Measurements from ENCODE around the gene HCN2. TPM values are rescaled to one million over a fixed set of nuclear protein-coding genes. Genes with fewer than 3 reads are reported as not detected.

The HCN2 gene
- total RNA-seq, 1 donor from 2014 or later, result not detected

GRCh38 chr19:662962-663681 lies 73.4 kb downstream of the HCN2 start, which contains the start of gene RNF126:
Gene RNF126, minus strand, starts transcription at chr19:663214. Its CDS starts 93 bp downstream, at chr19:663121.
- no peak for DNase-seq (ENCODE audit: low read depth)
- H3K4me3 ChIP-seq (ENCODE audit: low read depth, low read length), result peak within 1 kb of the TSS; percentile 93
- no peak for TF ChIP-seq CTCF (conservative IDR thresholded peaks at IDR 0.05; ENCODE audit: low read depth, low read length)

GRCh38 chr19:663682-664117 lies 74.0 kb downstream of the HCN2 start:
- DNase-seq (ENCODE audit: low read depth), result no peak

GRCh38 chr19:664913-665443 lies 75.3 kb downstream of the HCN2 start:
- peak; percentile 88 for TF ChIP-seq CTCF (conservative IDR thresholded peaks at IDR 0.05; ENCODE audit: low read depth, low read length)
- H3K4me3 ChIP-seq (ENCODE audit: low read depth, low read length), result peak overlapping the region; percentile 23

More at GRCh38 chr19:663682-664117, 74.0 kb downstream of the HCN2 start:
- H3K4me3 ChIP-seq (ENCODE audit: low read depth, low read length), result peak overlapping the region; percentile 93
- no peak for TF ChIP-seq CTCF (conservative IDR thresholded peaks at IDR 0.05; ENCODE audit: low read depth, low read length)

More at GRCh38 chr19:664913-665443, 75.3 kb downstream of the HCN2 start:
- no peak for DNase-seq (ENCODE audit: low read depth)

Other genes starting within 250 kb of the HCN2 start
- gene MIER2, start 245.1 kb upstream of the HCN2 start, total RNA-seq, result 12.0 and 21.3 TPM in 2 replicates
- gene C2CD4C, start 180.7 kb upstream of the HCN2 start, total RNA-seq, result 0.12 TPM in 1 of 2 replicates, not detected in the other
- 0.07 and 2.1 TPM in 2 replicates for gene SHC2, start 128.8 kb upstream of the HCN2 start, total RNA-seq
- gene MADCAM1, start 93.4 kb upstream of the HCN2 start, total RNA-seq, result 0.17 TPM in 1 of 2 replicates, not detected in the other
- gene TPGS1, start 82.4 kb upstream of the HCN2 start, total RNA-seq, result 56.4 and 78.1 TPM in 2 replicates
- 142 and 265 TPM in 2 replicates for gene CDC34, start 58.1 kb upstream of the HCN2 start, total RNA-seq
- gene GZMM, start 45.8 kb upstream of the HCN2 start, total RNA-seq, result not detected in 2 replicates
- 705 and 835 TPM in 2 replicates for gene BSG, start 17.3 kb upstream of the HCN2 start, total RNA-seq
- gene POLRMT, start 43.7 kb downstream of the HCN2 start, total RNA-seq, result 37.9 and 60.0 TPM in 2 replicates
- gene FGF22, start 50.0 kb downstream of the HCN2 start, total RNA-seq, result 0.29 TPM in 1 of 2 replicates, not detected in the other
- 102 and 161 TPM in 2 replicates for gene RNF126, start 73.3 kb downstream of the HCN2 start, total RNA-seq
- gene FSTL3, start 86.5 kb downstream of the HCN2 start, total RNA-seq, result 199 and 483 TPM in 2 replicates
- gene PRSS57, start 105.6 kb downstream of the HCN2 start, total RNA-seq, result not detected in 2 replicates
- 3.2 and 17.1 TPM in 2 replicates for gene PALM, start 119.1 kb downstream of the HCN2 start, total RNA-seq
- 25.2 and 41.5 TPM in 2 replicates for gene MISP, start 161.2 kb downstream of the HCN2 start, total RNA-seq
- gene PTBP1, start 207.6 kb downstream of the HCN2 start, total RNA-seq, result 186 and 453 TPM in 2 replicates
- gene PLPPR3, start 232.1 kb downstream of the HCN2 start, total RNA-seq, result 0.07 and 0.75 TPM in 2 replicates
- gene AZU1, start 238.0 kb downstream of the HCN2 start, total RNA-seq, result not detected in 2 replicates